ENCODE data around the gene FANK1.

- TF ChIP-seq CTCF (conservative IDR thresholded peaks at IDR 0.05; ENCODE audit: low read depth, low read length) (no peak), EZH2 (IDR thresholded peaks at IDR 0.05; ENCODE audit: borderline replicate concordance, low read depth, low read length, poor library complexity, severe bottlenecking) (no peak)
These were observed 161.1 kb downstream of the FANK1 start for GRCh38 chr10:126057494-126057893.
